ENCODE measurements around the gene ELAVL4. TPM values are rescaled to one million over a fixed set of nuclear protein-coding genes. Genes with fewer than 3 reads are reported as not detected.

The ELAVL4 gene
- total RNA-seq: 1 to 10 TPM in 1 of 4 donors, not detected in 3; 1.2 TPM

- Histone ChIP-seq H3K36me3 (no peaks in the 10 kb centered on the region), H3K9me3 (no peaks in the 10 kb centered on the region), H3K27ac (no peak within 1 kb of the TSS), H3K4me3 (no peak within 1 kb of the TSS), H3K4me1 (no peaks in the 10 kb centered on the region), H3K27me3 (peaks cover 0 to 19% of the 10 kb centered on the region in 2 donors)
- no peak for DNase-seq
- TF ChIP-seq CTCF (IDR thresholded peaks at IDR 0.05): no peak
- TF ChIP-seq POLR2A (IDR thresholded peaks at IDR 0.05): no peak
- intact Hi-C loops (cut with DNase I; ENCODE audit: low total_unique reads): no loop called here
Measured at GRCh38 chr1:50108497-50109059, at the start of gene ELAVL4. TSS of gene ELAVL4 (plus strand) at chr1:50108920. CDS start at chr1:50109190, 270 bp downstream.

GRCh38 chr1:50060279-50060678 lies 48.4 kb upstream of the ELAVL4 start:
- Histone ChIP-seq H3K4me1 (no peaks in the 10 kb centered on the region), H3K36me3 (no peaks in the 10 kb centered on the region), H3K4me3 (no peak overlapping the region), H3K9me3 (no peaks in the 10 kb centered on the region), H3K27me3 (no peaks in the 10 kb centered on the region), H3K27ac (no peak overlapping the region)
- intact Hi-C loops (cut with DNase I; ENCODE audit: low total_unique reads): no loop called here
- TF ChIP-seq CTCF (IDR thresholded peaks at IDR 0.05): no peak
- TF ChIP-seq POLR2A (IDR thresholded peaks at IDR 0.05): no peak
- no peak for DNase-seq

GRCh38 chr1:50066806-50067205 lies 41.9 kb upstream of the ELAVL4 start:
- Histone ChIP-seq H3K36me3 (no peaks in the 10 kb centered on the region), H3K4me3 (no peak overlapping the region), H3K27ac (no peak overlapping the region), H3K27me3 (no peaks in the 10 kb centered on the region), H3K4me1 (no peaks in the 10 kb centered on the region), H3K9me3 (no peaks in the 10 kb centered on the region)
- TF ChIP-seq CTCF (IDR thresholded peaks at IDR 0.05) (no peak), POLR2A (IDR thresholded peaks at IDR 0.05) (no peak)
- DNase-seq: no peak
- intact Hi-C loops (cut with DNase I; ENCODE audit: low total_unique reads): no loop called here

GRCh38 chr1:50074931-50075330 lies 33.8 kb upstream of the ELAVL4 start:
- Histone ChIP-seq H3K36me3 (no peaks in the 10 kb centered on the region), H3K27me3 (no peaks in the 10 kb centered on the region), H3K9me3 (no peaks in the 10 kb centered on the region), H3K4me3 (no peak overlapping the region), H3K4me1 (no peaks in the 10 kb centered on the region), H3K27ac (no peak overlapping the region)
- intact Hi-C loops (cut with DNase I; ENCODE audit: low total_unique reads): no loop called here
- TF ChIP-seq CTCF (IDR thresholded peaks at IDR 0.05): no peak
- TF ChIP-seq POLR2A (IDR thresholded peaks at IDR 0.05): no peak
- DNase-seq: no peak

GRCh38 chr1:50077273-50077672 lies 31.4 kb upstream of the ELAVL4 start:
- Histone ChIP-seq H3K4me3 (no peak overlapping the region), H3K27ac (no peak overlapping the region), H3K36me3 (no peaks in the 10 kb centered on the region), H3K9me3 (no peaks in the 10 kb centered on the region), H3K27me3 (no peaks in the 10 kb centered on the region), H3K4me1 (no peaks in the 10 kb centered on the region)
- TF ChIP-seq CTCF (IDR thresholded peaks at IDR 0.05): no peak
- TF ChIP-seq POLR2A (IDR thresholded peaks at IDR 0.05): no peak
- DNase-seq: no peak
- intact Hi-C loops (cut with DNase I; ENCODE audit: low total_unique reads): no loop called here

Data from uterus (tissue), 4 donors.